ENCODE results near the gene PCSK1. TPM values are rescaled to one million over a fixed set of nuclear protein-coding genes. Genes with fewer than 3 reads are reported as not detected.

PCSK1 gene
- total and polyA plus RNA-seq, 3 donors from 2014 or later = 0.43 to 0.79 (median 0.63) TPM

DNA sequence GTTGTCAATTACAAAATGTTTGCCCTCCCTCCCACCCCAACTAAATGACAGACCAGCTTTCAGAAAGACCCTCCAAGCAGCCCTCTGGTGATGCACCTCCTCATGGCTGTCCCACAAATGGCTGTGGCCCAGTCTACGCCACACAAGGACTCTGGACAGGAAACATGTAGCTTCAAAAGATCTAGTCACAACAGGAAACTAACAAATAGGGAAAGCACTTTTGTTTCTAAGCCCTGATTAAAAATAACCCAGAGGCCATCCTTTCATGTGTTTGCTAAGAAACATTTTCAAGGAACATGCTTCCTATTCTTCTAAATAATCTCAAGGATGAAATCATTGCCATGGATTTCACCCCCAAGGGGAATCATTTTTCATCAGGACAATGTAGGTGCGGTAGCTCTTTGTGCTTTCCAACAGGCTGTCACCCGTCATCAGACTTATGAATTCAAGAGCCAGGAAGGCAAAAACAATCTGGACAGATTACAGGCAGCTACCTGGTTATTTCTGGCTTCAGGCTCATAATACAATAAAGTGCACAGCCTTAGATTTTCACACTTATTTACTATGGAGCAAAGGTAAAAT, 20.1 kb downstream of the PCSK1 start:
- no peaks in the 10 kb centered on the region for H3K36me3 ChIP-seq (ENCODE audit: low read depth, missing control alignments)
- 80 to 84% methylated on average over 3 of the region's 3 CpGs for WGBS, 2 donors
- no peak overlapping the region for H3K4me3 ChIP-seq
- DNase-seq = no peak
- H3K27me3 ChIP-seq = no peaks in the 10 kb centered on the region
- no peak overlapping the region for H3K27ac ChIP-seq
- no peaks in the 10 kb centered on the region for H3K4me1 ChIP-seq
- H3K9me3 ChIP-seq = no peaks in the 10 kb centered on the region
- intact Hi-C loops (cut with DNase I; ENCODE audit: low total_unique reads) = no loop called here
- no peak for TF ChIP-seq POLR2A (IDR thresholded peaks at IDR 0.05)
- TF ChIP-seq, protein P1, sequence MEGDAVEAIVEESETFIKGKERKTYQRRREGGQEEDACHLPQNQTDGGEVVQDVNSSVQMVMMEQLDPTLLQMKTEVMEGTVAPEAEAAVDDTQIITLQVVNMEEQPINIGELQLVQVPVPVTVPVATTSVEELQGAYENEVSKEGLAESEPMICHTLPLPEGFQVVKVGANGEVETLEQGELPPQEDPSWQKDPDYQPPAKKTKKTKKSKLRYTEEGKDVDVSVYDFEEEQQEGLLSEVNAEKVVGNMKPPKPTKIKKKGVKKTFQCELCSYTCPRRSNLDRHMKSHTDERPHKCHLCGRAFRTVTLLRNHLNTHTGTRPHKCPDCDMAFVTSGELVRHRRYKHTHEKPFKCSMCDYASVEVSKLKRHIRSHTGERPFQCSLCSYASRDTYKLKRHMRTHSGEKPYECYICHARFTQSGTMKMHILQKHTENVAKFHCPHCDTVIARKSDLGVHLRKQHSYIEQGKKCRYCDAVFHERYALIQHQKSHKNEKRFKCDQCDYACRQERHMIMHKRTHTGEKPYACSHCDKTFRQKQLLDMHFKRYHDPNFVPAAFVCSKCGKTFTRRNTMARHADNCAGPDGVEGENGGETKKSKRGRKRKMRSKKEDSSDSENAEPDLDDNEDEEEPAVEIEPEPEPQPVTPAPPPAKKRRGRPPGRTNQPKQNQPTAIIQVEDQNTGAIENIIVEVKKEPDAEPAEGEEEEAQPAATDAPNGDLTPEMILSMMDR (IDR thresholded peaks at IDR 0.05) = no peak

DNA sequence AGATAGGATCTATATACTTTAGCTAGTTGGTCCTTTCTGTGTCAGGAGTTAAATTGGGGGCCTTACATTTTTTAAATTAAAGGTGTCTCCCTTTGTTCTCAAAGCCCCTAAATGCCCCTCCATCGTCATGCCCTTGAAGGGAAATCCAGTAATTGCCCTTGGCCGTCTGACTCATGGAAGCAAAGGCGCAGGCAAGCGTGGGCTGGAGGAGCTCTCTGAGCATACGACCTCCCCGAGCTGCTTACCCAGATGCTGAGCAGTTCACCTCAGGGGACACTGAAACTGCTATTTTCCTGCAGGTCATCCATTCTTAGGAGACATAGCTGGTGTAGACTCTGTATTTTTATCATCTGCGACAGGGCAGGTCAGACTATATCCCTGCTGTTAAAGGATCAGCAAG, 23.0 kb downstream of the PCSK1 start:
- no peaks in the 10 kb centered on the region for H3K4me1 ChIP-seq
- WGBS, 2 donors = 81 to 87% methylated on average over 7 of the region's 7 CpGs

DNA sequence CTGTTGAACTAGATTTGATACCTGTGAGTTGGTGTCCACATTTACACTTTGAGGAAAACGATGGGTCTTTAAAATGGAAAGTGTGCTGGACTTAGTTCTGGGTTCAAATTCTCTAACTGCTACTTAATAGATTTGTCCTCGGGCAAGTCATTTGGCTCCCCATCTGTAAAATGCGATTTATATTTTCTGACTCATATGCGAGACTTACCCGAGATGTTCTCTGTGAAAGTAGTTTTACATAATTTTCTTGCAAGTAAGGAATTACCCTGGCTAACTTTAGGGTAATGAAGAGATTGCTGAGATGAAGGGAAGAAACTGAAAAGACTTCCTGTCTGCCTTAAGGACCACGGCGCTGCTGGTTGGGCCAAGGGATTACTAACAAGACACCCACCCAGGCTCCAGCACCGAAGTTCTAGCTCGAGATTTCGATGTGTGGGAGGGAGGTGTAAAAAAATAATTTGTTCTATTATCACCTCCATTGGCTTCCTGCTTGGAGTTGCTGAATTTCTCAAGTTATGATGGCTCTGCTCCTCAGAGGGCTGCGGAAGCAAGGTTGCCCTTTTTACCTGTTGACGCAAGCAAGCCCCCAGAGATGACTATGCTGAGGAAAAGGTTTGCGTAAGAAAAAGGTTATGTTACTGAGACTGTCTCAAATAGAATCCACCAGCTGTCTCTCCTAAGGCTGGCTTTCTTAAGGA, 24.1 kb downstream of the PCSK1 start:
- DNase-seq = no peak
- WGBS, 2 donors = 82 to 84% methylated on average over 13 of the region's 13 CpGs
- Histone ChIP-seq H3K9me3 (no peaks in the 10 kb centered on the region), H3K27ac (no peak overlapping the region), H3K27me3 (no peaks in the 10 kb centered on the region), H3K36me3 (ENCODE audit: low read depth, missing control alignments) (no peaks in the 10 kb centered on the region), H3K4me3 (no peak overlapping the region), H3K4me1 (no peaks in the 10 kb centered on the region)
- TF ChIP-seq, protein P1 (IDR thresholded peaks at IDR 0.05) = no peak
- no peak for TF ChIP-seq POLR2A (IDR thresholded peaks at IDR 0.05)
- intact Hi-C loops (cut with DNase I; ENCODE audit: low total_unique reads) = no loop called here

More for the DNA sequence above, 23.0 kb downstream of the PCSK1 start:
- DNase-seq = no peak
- intact Hi-C loops (cut with DNase I; ENCODE audit: low total_unique reads) = no loop called here
- no peaks in the 10 kb centered on the region for H3K36me3 ChIP-seq (ENCODE audit: low read depth, missing control alignments)
- H3K4me3 ChIP-seq = no peak overlapping the region
- no peak overlapping the region for H3K27ac ChIP-seq
- H3K9me3 ChIP-seq = no peaks in the 10 kb centered on the region
- no peaks in the 10 kb centered on the region for H3K27me3 ChIP-seq
- TF ChIP-seq POLR2A (IDR thresholded peaks at IDR 0.05) = no peak
- TF ChIP-seq, protein P1 (IDR thresholded peaks at IDR 0.05) = no peak

DNA sequence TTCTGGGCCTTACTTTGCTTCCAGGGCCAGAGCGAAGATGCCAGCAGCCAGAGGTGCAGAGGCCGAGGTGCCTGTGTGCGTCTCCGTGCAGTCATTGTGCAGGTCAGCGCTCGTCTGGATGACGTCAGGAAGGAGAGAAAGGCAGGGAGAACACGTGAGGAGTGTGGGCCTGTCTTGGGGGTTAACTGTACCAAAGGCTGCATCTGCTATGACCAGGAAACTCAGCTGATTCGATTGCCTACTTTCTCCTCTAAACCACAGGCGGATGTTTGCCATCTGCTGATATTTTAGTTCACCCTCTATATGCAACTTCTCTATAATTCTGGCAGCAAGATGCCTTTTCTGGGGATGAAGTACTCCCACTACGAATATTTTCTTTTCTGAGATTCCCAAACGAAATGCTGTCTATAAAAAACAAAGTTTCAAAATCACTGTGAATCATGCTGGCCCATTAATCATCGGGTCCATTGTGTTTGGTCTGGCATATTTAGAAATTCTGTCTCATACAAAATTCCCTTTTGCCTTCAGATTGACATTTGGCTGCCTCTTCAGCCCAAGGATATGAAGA, 24.8 kb downstream of the PCSK1 start:
- 64 to 79% methylated on average over 13 of the region's 13 CpGs for WGBS, 2 donors

More for the DNA sequence above, 24.8 kb downstream of the PCSK1 start:
- Histone ChIP-seq H3K27ac (no peak overlapping the region), H3K9me3 (no peaks in the 10 kb centered on the region), H3K27me3 (no peaks in the 10 kb centered on the region), H3K4me3 (no peak overlapping the region), H3K36me3 (ENCODE audit: low read depth, missing control alignments) (no peaks in the 10 kb centered on the region), H3K4me1 (no peaks in the 10 kb centered on the region)
- TF ChIP-seq, protein P1 (IDR thresholded peaks at IDR 0.05) = no peak
- TF ChIP-seq POLR2A (IDR thresholded peaks at IDR 0.05) = no peak
- intact Hi-C loops (cut with DNase I; ENCODE audit: low total_unique reads) = no loop called here
- no peak for DNase-seq
